ENCODE results near the gene MFSD6L. TPM values are rescaled to one million over a fixed set of nuclear protein-coding genes. Genes with fewer than 3 reads are reported as not detected.

The MFSD6L gene
- total and polyA plus RNA-seq, 2 of the 13 experiments (the other 11 are each of a cell fraction or from before 2014, with no cell fraction given) = not detected

- TF ChIP-seq WIZ (CRISPR knock-in tag; IDR thresholded peaks at IDR 0.05) = no peak
- no peak for TF ChIP-seq SOX5 (CRISPR knock-in tag; IDR thresholded peaks at IDR 0.05; ENCODE audit: borderline replicate concordance)
- TF ChIP-seq ZNF260 (CRISPR knock-in tag; IDR thresholded peaks at IDR 0.05; ENCODE audit: borderline replicate concordance, low read depth) = no peak
- TF ChIP-seq SP1 (IDR thresholded peaks at IDR 0.05) = no peak
- TF ChIP-seq SP1 (CRISPR knock-in tag; IDR thresholded peaks at IDR 0.05) = no peak
- TF ChIP-seq MED8 (CRISPR knock-in tag; IDR thresholded peaks at IDR 0.05; ENCODE audit: insufficient replicate concordance) = no peak
- TF ChIP-seq GABPB1 (CRISPR knock-in tag; IDR thresholded peaks at IDR 0.05) = no peak
- no peak for TF ChIP-seq BATF2 (CRISPR knock-in tag; IDR thresholded peaks at IDR 0.05)
- TF ChIP-seq CBX2 (IDR thresholded peaks at IDR 0.05; ENCODE audit: low read depth, low read length) = no peak
- no peak for TF ChIP-seq CBX2 (CRISPR knock-in tag; IDR thresholded peaks at IDR 0.05; ENCODE audit: low read depth)
- TF ChIP-seq HOXD1 (CRISPR knock-in tag; IDR thresholded peaks at IDR 0.05) = no peak
- no peak for TF ChIP-seq RFX5 (IDR thresholded peaks at IDR 0.05; ENCODE audit: low read depth, low read length)
- TF ChIP-seq YEATS4 (CRISPR knock-in tag; IDR thresholded peaks at IDR 0.05; ENCODE audit: borderline replicate concordance) = no peak
- no peak for TF ChIP-seq KDM5B (CRISPR knock-in tag; IDR thresholded peaks at IDR 0.05; ENCODE audit: borderline replicate concordance)
- TF ChIP-seq ATF7-NPFF (CRISPR knock-in tag; IDR thresholded peaks at IDR 0.05; ENCODE audit: low read depth) = no peak
- TF ChIP-seq ZKSCAN5 (CRISPR knock-in tag; IDR thresholded peaks at IDR 0.05) = no peak
- no peak for TF ChIP-seq RORA (CRISPR knock-in tag; IDR thresholded peaks at IDR 0.05)
Measured at GRCh38 chr17:8844229-8845218, 45.4 kb upstream of the MFSD6L start (continued).
